Fibroblast of villous mesenchyme (primary cell): ENCODE results near the gene OAT. TPM values are rescaled to one million over a fixed set of nuclear protein-coding genes. Genes with fewer than 3 reads are reported as not detected.

Experiments used
- DNase-seq: peaks from one replicate; pipeline ENCODE4 v3.0.0-alpha.2; 2010; ENCODE audit warnings: low read depth
- H3K4me3 ChIP-seq: 2 replicates; pipeline ENCODE4 v1.5.1; 2011; ENCODE audit warnings: low read depth, mild to moderate bottlenecking, low read length
- CTCF ChIP-seq: IDR thresholded peaks from 2 replicates; pipeline ENCODE4 v1.5.1; 2012; ENCODE audit warnings: low read depth, mild to moderate bottlenecking, low read length; ENCODE audit not compliant: insufficient read depth
- total RNA-seq: library from RNA; depleted of rRNA; stranded (reverse); fragments of >200 nt; gene quantifications from 2 replicates; pipeline ENCODE4 v1.2.3, GENCODE V29; 2012

OAT gene
- total RNA-seq, 1 donor, result 224 TPM

GRCh38 chr10:124351481-124352220, 67.1 kb downstream of the OAT start:
- H3K4me3 ChIP-seq, result no peak overlapping the region
- no peak for DNase-seq
- no peak for TF ChIP-seq CTCF

GRCh38 chr10:124350806-124351205, 67.9 kb downstream of the OAT start:
- H3K4me3 ChIP-seq, result no peak overlapping the region
- DNase-seq, result no peak
- TF ChIP-seq CTCF, result no peak

- DNase-seq, result no peak
- TF ChIP-seq CTCF, result no peak
- H3K4me3 ChIP-seq, result no peak overlapping the region
Observed at GRCh38 chr10:124349996-124350280, 68.8 kb downstream of the OAT start.

GRCh38 chr10:124349231-124349995, 69.3 kb downstream of the OAT start:
- DNase-seq, result no peak
- no peak overlapping the region for H3K4me3 ChIP-seq
- no peak for TF ChIP-seq CTCF

- DNase-seq, result no peak
- H3K4me3 ChIP-seq, result no peak overlapping the region
- TF ChIP-seq CTCF, result no peak
Observed at GRCh38 chr10:124348801-124349200, 69.9 kb downstream of the OAT start.

- peak; percentile 2 for TF ChIP-seq CTCF
- no peak for DNase-seq
- H3K4me3 ChIP-seq, result no peak overlapping the region
Observed at GRCh38 chr10:124347956-124348355, 70.8 kb downstream of the OAT start.

Other genes with a start within 250 kb of the OAT start
- not detected in 2 replicates for gene NKX1-2, start 31.1 kb upstream of the OAT start, total RNA-seq
- gene LHPP, start 42.9 kb upstream of the OAT start, total RNA-seq, result 9.7 and 12.5 TPM in 2 replicates